ENCODE measurements around the gene TSPEAR.

Gene TSPEAR

GRCh38 chr21:44569861-44570517 lies 141.4 kb downstream of the TSPEAR start:
- no peak overlapping the region for H3K4me3 ChIP-seq (replicated peaks; ENCODE audit: low read depth, low read length)
- TF ChIP-seq, protein P1, sequence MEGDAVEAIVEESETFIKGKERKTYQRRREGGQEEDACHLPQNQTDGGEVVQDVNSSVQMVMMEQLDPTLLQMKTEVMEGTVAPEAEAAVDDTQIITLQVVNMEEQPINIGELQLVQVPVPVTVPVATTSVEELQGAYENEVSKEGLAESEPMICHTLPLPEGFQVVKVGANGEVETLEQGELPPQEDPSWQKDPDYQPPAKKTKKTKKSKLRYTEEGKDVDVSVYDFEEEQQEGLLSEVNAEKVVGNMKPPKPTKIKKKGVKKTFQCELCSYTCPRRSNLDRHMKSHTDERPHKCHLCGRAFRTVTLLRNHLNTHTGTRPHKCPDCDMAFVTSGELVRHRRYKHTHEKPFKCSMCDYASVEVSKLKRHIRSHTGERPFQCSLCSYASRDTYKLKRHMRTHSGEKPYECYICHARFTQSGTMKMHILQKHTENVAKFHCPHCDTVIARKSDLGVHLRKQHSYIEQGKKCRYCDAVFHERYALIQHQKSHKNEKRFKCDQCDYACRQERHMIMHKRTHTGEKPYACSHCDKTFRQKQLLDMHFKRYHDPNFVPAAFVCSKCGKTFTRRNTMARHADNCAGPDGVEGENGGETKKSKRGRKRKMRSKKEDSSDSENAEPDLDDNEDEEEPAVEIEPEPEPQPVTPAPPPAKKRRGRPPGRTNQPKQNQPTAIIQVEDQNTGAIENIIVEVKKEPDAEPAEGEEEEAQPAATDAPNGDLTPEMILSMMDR (IDR thresholded peaks at IDR 0.05; ENCODE audit: low read depth, low read length, missing control alignments): no peak
- DNase-seq (ENCODE audit: extremely low read depth, low read depth): no peak

DNA sequence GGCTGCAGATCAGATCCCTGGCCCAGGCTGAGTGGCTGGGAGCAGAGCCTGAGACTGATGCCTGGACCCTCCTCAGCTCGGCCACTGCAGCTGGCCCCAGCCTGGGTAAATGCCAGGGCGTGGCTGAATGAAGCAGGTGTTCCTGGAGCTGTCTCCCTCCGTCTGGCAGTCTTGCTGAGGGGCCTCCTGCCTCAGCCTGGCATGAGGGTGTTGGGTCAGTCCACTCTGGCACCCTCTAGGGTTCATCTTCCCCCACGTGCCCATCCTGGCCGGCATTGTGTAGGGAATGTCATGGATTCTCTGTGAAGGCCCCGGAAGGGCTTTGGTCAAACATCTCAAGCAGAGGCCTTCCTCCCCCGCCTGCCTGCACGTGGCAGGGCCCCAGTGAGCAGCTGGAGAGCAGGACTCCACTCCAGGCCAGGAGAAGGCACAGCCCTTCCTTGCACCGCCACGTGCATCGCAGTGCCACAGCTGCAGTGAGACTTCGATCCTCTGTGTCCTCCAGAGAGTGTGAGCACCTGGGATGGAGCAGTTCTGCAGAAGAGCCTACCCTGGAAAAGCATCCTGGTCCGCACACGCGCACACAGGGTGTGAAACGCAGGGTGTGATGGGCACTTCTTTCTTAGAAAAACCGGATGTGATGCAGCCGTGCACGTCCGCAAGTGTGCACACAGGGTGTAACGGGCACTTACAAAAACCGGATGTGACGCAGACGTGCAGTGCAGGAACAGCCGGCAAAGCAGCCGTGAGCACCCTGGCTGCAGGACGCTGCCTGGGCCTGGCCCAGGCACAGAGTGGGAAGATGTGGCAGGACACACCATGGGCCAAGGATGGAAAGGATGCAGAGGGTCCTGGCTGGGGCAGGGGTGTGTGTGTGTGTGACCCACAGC lies 142.5 kb downstream of the TSPEAR start:
- no peak for DNase-seq (ENCODE audit: extremely low read depth, low read depth)
- TF ChIP-seq, protein P1 (IDR thresholded peaks at IDR 0.05; ENCODE audit: low read depth, low read length, missing control alignments): no peak
- no peak overlapping the region for H3K4me3 ChIP-seq (replicated peaks; ENCODE audit: low read depth, low read length)

GRCh38 chr21:44568261-44568660 lies 143.1 kb downstream of the TSPEAR start:
- no peak for DNase-seq (ENCODE audit: extremely low read depth, low read depth)
- TF ChIP-seq, protein P1 (IDR thresholded peaks at IDR 0.05; ENCODE audit: low read depth, low read length, missing control alignments): no peak
- H3K4me3 ChIP-seq (replicated peaks; ENCODE audit: low read depth, low read length): no peak overlapping the region

DNA sequence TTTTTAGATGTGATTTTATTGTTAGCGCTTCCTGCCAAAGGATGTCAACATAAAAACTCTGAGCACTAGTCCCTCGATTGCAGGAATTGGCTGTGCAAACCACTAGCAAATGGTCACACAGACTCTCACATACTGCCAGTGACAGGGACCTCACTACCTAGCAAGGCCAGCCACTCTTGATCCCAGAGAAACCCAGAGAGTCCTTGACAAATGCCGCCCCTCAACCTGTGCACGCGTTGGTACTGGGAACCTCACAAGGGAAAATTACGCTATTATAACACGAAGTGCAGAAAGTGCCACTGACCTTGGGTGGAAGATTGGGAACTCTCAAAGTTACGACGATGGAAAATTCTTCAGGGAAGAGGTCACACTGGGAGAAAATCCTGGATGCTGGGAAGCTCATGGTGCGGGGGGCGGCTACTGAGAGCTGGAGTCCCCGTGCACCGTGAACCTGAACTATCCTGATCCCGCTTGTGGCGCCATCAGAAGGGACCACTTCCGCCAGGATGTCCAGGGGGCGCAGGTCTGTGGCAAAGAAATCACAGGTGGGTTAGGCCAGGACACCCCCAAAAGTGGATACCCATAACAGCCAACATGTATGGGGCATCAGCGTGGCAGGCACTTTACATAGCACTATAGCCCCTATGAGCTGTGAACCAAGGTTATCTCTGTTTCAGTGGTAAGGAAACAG lies 143.7 kb downstream of the TSPEAR start:
- H3K4me3 ChIP-seq (replicated peaks; ENCODE audit: low read depth, low read length): no peak overlapping the region
- DNase-seq (ENCODE audit: extremely low read depth, low read depth): no peak
- TF ChIP-seq, protein P1 (IDR thresholded peaks at IDR 0.05; ENCODE audit: low read depth, low read length, missing control alignments): no peak

DNA sequence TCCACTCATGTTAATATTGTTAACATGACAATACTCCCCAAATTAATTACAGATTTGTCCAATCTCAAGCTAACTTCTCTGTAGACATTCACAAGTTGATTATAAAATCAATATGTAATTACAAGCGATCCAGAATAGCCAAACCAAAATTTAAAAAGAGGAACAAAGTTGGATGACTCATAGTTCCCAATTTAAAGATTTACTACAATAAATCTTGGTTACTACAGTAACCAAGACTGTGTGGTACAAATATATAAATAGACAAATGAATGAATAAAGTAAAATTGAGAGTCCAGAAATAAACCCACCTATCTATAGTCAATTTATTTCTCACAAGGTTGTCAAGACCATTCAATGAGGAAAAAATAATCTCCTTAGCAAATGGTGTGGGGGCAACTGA lies 145.0 kb downstream of the TSPEAR start:
- TF ChIP-seq, protein P1 (IDR thresholded peaks at IDR 0.05; ENCODE audit: low read depth, low read length, missing control alignments): no peak
- no peak for DNase-seq (ENCODE audit: extremely low read depth, low read depth)

DNA sequence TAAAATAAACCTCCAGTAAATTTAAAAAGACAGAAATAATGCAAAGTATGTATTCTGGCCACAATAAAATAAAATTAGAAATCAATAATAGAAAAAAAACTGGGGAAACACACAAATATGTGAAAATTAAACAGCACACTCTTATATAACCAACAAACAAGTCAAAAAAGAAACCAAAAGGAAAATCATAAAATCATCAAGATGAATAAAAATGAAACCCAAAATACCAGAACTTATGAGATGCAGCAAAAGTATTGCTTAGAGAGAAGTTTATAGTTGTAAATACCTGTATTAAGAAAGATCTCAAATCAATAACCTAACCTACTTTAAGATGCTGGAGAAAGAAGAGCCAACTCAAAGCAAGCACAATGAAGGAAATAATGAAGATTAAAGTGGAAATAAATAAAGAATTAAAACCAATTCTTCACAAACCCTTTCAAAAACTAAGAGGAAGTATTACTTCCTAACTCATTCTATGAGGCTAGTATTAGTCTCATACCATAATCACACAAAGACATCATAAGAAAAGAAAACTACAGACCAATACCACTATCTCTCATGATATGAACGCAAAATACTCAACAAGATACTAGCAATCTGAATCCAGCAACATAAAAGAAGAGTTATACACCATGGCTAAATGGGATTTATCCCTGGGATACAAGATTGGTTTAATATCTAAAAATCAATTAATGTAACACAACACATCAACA lies 146.3 kb downstream of the TSPEAR start:
- no peak overlapping the region for H3K4me3 ChIP-seq (replicated peaks; ENCODE audit: low read depth, low read length)
- TF ChIP-seq, protein P1 (IDR thresholded peaks at IDR 0.05; ENCODE audit: low read depth, low read length, missing control alignments): no peak
- DNase-seq (ENCODE audit: extremely low read depth, low read depth): no peak

More for the DNA sequence above, 145.0 kb downstream of the TSPEAR start:
- H3K4me3 ChIP-seq (replicated peaks; ENCODE audit: low read depth, low read length): no peak overlapping the region
